ENCODE measurements around the gene NRARP.

NRARP gene

DNA sequence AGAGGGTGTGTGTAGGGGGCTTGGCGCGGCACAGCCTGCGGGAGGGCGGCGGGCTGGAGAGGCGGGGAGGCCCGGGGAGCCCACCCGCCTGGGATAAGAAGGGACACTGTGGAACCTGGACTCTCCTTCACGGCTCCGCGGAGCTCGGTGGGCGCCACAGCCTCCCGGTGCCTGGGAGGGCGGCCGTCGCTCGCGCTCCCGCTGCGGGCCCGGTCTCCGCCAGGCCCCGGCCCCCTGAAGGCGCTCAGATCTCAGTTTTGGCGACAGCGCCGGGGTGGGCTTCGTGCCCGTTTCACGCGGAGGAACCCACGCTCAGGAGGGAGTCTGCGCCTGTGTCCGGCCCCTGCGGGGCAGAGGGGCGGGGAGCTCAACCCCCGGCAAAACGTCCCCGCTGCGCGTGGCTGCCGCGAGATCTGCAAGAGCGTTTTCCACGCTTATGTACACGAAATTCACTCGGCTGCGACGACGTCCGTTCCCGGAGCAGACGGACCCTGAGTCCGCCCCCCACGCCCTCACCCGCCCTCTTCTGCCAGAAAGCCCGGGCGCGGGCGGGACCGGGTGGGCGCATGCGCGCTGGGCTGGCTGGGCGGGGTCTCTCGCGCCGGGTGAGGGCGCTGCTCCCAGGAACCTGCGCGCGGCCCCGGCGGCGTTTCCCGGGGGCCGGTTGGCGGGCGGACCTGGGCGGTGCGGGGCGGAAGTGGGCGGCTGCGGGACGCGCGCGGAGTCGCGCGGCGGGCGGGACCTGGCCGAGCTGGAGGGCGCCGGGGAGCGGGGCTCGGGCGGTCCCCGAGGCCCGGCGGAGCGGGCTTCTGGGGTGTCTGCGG, 47.2 kb downstream of the NRARP start, which contains the start of gene NELFB (continued):
- TF ChIP-seq, protein P1, sequence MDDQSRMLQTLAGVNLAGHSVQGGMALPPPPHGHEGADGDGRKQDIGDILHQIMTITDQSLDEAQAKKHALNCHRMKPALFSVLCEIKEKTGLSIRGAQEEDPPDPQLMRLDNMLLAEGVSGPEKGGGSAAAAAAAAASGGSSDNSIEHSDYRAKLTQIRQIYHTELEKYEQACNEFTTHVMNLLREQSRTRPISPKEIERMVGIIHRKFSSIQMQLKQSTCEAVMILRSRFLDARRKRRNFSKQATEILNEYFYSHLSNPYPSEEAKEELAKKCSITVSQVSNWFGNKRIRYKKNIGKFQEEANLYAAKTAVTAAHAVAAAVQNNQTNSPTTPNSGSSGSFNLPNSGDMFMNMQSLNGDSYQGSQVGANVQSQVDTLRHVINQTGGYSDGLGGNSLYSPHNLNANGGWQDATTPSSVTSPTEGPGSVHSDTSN (CRISPR knock-in tag; IDR thresholded peaks at IDR 0.05): peak; percentile 73
- TF ChIP-seq KLF10 (tag by site-specific recombination; IDR thresholded peaks at IDR 0.05) (peak; percentile 70), WT1 (tag by site-specific recombination; IDR thresholded peaks at IDR 0.05) (peak; percentile 59), ZNF621 (tag by site-specific recombination; IDR thresholded peaks at IDR 0.05) (no peak), KLF1 (tag by site-specific recombination; IDR thresholded peaks at IDR 0.05) (peak; percentile 90), SP2 (tag by site-specific recombination; IDR thresholded peaks at IDR 0.05) (peak; percentile 78), TRIM28 (IDR thresholded peaks at IDR 0.05; ENCODE audit: borderline replicate concordance, low read length) (no peak), ZNF624 (tag by site-specific recombination; IDR thresholded peaks at IDR 0.05) (no peak), YY1 (tag by site-specific recombination; IDR thresholded peaks at IDR 0.05) (peak; percentile 9; the same call in 1 of the 2 replicates), KLF9 (tag by site-specific recombination; IDR thresholded peaks at IDR 0.05; ENCODE audit: low read depth) (peak; percentile 84), ZBTB8A (tag by site-specific recombination; IDR thresholded peaks at IDR 0.05) (peak; percentile 100), ZSCAN30 (tag by site-specific recombination; IDR thresholded peaks at IDR 0.05) (peak; percentile 55; the same call in 1 of the 2 replicates), ZEB2 (tag by site-specific recombination; IDR thresholded peaks at IDR 0.05) (0 out of 2 replicates have a peak, but pooled peaks have one; percentile 36), ZNF214 (tag by site-specific recombination; IDR thresholded peaks at IDR 0.05; ENCODE audit: borderline replicate concordance) (no peak), SCRT1 (tag by site-specific recombination; IDR thresholded peaks at IDR 0.05; ENCODE audit: borderline replicate concordance) (no peak), KLF8 (tag by site-specific recombination; IDR thresholded peaks at IDR 0.05) (peak; percentile 88), EGR2 (tag by site-specific recombination; IDR thresholded peaks at IDR 0.05; ENCODE audit: low read depth) (peak; percentile 85)
- TF ChIP-seq, protein P2, sequence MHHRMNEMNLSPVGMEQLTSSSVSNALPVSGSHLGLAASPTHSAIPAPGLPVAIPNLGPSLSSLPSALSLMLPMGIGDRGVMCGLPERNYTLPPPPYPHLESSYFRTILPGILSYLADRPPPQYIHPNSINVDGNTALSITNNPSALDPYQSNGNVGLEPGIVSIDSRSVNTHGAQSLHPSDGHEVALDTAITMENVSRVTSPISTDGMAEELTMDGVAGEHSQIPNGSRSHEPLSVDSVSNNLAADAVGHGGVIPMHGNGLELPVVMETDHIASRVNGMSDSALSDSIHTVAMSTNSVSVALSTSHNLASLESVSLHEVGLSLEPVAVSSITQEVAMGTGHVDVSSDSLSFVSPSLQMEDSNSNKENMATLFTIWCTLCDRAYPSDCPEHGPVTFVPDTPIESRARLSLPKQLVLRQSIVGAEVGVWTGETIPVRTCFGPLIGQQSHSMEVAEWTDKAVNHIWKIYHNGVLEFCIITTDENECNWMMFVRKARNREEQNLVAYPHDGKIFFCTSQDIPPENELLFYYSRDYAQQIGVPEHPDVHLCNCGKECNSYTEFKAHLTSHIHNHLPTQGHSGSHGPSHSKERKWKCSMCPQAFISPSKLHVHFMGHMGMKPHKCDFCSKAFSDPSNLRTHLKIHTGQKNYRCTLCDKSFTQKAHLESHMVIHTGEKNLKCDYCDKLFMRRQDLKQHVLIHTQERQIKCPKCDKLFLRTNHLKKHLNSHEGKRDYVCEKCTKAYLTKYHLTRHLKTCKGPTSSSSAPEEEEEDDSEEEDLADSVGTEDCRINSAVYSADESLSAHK (tag by site-specific recombination; IDR thresholded peaks at IDR 0.05): peak; percentile 47; the same call in 1 of the 2 replicates
- TF ChIP-seq, protein P3, sequence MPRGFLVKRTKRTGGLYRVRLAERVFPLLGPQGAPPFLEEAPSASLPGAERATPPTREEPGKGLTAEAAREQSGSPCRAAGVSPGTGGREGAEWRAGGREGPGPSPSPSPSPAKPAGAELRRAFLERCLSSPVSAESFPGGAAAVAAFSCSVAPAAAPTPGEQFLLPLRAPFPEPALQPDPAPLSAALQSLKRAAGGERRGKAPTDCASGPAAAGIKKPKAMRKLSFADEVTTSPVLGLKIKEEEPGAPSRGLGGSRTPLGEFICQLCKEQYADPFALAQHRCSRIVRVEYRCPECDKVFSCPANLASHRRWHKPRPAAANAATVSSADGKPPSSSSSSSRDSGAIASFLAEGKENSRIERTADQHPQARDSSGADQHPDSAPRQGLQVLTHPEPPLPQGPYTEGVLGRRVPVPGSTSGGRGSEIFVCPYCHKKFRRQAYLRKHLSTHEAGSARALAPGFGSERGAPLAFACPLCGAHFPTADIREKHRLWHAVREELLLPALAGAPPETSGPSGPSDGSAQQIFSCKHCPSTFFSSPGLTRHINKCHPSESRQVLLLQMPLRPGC (tag by site-specific recombination; IDR thresholded peaks at IDR 0.05): peak; percentile 44; the same call in 1 of the 2 replicates
- TF ChIP-seq, protein P4, sequence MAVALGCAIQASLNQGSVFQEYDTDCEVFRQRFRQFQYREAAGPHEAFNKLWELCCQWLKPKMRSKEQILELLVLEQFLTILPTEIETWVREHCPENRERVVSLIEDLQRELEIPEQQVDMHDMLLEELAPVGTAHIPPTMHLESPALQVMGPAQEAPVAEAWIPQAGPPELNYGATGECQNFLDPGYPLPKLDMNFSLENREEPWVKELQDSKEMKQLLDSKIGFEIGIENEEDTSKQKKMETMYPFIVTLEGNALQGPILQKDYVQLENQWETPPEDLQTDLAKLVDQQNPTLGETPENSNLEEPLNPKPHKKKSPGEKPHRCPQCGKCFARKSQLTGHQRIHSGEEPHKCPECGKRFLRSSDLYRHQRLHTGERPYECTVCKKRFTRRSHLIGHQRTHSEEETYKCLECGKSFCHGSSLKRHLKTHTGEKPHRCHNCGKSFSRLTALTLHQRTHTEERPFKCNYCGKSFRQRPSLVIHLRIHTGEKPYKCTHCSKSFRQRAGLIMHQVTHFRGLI (tag by site-specific recombination; IDR thresholded peaks at IDR 0.05): peak; percentile 71
- TF ChIP-seq, protein P5, sequence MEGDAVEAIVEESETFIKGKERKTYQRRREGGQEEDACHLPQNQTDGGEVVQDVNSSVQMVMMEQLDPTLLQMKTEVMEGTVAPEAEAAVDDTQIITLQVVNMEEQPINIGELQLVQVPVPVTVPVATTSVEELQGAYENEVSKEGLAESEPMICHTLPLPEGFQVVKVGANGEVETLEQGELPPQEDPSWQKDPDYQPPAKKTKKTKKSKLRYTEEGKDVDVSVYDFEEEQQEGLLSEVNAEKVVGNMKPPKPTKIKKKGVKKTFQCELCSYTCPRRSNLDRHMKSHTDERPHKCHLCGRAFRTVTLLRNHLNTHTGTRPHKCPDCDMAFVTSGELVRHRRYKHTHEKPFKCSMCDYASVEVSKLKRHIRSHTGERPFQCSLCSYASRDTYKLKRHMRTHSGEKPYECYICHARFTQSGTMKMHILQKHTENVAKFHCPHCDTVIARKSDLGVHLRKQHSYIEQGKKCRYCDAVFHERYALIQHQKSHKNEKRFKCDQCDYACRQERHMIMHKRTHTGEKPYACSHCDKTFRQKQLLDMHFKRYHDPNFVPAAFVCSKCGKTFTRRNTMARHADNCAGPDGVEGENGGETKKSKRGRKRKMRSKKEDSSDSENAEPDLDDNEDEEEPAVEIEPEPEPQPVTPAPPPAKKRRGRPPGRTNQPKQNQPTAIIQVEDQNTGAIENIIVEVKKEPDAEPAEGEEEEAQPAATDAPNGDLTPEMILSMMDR (tag by site-specific recombination; IDR thresholded peaks at IDR 0.05): peak; percentile 45; the same call in 1 of the 2 replicates
- TF ChIP-seq, protein P6, sequence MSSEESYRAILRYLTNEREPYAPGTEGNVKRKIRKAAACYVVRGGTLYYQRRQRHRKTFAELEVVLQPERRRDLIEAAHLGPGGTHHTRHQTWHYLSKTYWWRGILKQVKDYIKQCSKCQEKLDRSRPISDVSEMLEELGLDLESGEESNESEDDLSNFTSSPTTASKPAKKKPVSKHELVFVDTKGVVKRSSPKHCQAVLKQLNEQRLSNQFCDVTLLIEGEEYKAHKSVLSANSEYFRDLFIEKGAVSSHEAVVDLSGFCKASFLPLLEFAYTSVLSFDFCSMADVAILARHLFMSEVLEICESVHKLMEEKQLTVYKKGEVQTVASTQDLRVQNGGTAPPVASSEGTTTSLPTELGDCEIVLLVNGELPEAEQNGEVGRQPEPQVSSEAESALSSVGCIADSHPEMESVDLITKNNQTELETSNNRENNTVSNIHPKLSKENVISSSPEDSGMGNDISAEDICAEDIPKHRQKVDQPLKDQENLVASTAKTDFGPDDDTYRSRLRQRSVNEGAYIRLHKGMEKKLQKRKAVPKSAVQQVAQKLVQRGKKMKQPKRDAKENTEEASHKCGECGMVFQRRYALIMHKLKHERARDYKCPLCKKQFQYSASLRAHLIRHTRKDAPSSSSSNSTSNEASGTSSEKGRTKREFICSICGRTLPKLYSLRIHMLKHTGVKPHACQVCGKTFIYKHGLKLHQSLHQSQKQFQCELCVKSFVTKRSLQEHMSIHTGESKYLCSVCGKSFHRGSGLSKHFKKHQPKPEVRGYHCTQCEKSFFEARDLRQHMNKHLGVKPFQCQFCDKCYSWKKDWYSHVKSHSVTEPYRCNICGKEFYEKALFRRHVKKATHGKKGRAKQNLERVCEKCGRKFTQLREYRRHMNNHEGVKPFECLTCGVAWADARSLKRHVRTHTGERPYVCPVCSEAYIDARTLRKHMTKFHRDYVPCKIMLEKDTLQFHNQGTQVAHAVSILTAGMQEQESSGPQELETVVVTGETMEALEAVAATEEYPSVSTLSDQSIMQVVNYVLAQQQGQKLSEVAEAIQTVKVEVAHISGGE (tag by site-specific recombination; conservative IDR thresholded peaks at IDR 0.05; ENCODE audit: low read depth): peak; percentile 95
- TF ChIP-seq, protein P7, sequence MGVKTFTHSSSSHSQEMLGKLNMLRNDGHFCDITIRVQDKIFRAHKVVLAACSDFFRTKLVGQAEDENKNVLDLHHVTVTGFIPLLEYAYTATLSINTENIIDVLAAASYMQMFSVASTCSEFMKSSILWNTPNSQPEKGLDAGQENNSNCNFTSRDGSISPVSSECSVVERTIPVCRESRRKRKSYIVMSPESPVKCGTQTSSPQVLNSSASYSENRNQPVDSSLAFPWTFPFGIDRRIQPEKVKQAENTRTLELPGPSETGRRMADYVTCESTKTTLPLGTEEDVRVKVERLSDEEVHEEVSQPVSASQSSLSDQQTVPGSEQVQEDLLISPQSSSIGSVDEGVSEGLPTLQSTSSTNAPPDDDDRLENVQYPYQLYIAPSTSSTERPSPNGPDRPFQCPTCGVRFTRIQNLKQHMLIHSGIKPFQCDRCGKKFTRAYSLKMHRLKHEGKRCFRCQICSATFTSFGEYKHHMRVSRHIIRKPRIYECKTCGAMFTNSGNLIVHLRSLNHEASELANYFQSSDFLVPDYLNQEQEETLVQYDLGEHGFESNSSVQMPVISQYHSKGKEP (tag by site-specific recombination; IDR thresholded peaks at IDR 0.05): peak; percentile 76; the same call in 1 of the 2 replicates
